Esophagus muscularis mucosa (tissue), 4 donors: Measurements from ENCODE around the gene SH3TC2. TPM values are rescaled to one million over a fixed set of nuclear protein-coding genes. Genes with fewer than 3 reads are reported as not detected.

ENCODE experiments used
- DNase-seq: peaks from one replicate; pipeline ENCODE4 v3.0.0-alpha.2; 2017; ENCODE audit errors: extremely low spot score
- H3K27ac ChIP-seq, 4 donors: fragments of 200-600 bp; sonication (generic); replicated peaks in 1 of 4; 1 replicate in 3 of 4; 2 replicates in 1 of 4; pipeline ENCODE4 v1.5.1; 2016 to 2019; ENCODE audit warnings: mild to moderate bottlenecking in 1 of 4
- H3K27me3 ChIP-seq, 4 donors: fragments of 200-600 bp; sonication (generic); one replicate each; pipeline versions ENCODE4 v1.5.1 to v1.6.0; 2016 to 2019
- H3K36me3 ChIP-seq, 4 donors: fragments of 200-600 bp; sonication (generic); one replicate each; pipeline ENCODE4 v1.5.1; 2016 to 2019
- H3K4me1 ChIP-seq, 4 donors: fragments of 200-600 bp; sonication (generic); one replicate each; pipeline ENCODE4 v1.5.1; 2016 to 2019
- H3K4me3 ChIP-seq, 4 donors: fragments of 200-600 bp; sonication (generic); 1 replicate in 2 of 4; 2 replicates in 2 of 4; pipeline ENCODE4 v1.5.1; 2016 to 2019; ENCODE audit warnings: mild to moderate bottlenecking in 4 of 4, moderate library complexity in 1 of 4
- H3K9me3 ChIP-seq, 4 donors: fragments of 200-600 bp; sonication (generic); 1 replicate in 3 of 4; 2 replicates in 1 of 4; pipeline ENCODE4 v1.5.1; 2016 to 2019
- EP300 ChIP-seq: sonication (generic); formaldehyde crosslinking; IDR thresholded peaks from one replicate; pipeline ENCODE4 v1.6.1; 2017; ENCODE audit warnings: antibody characterized with exemption
- POLR2A ChIP-seq: fragments of 450-650 bp; IDR thresholded peaks from one replicate; pipeline ENCODE4 v1.6.1; 2017; ENCODE audit warnings: antibody characterized with exemption, moderate library complexity, mild to moderate bottlenecking, low read depth
- POLR2AphosphoS5 ChIP-seq, 2 donors: sonication (generic); formaldehyde crosslinking; IDR thresholded peaks; one replicate each; pipeline ENCODE4 v1.6.1; 2017; ENCODE audit warnings: antibody characterized with exemption in 2 of 2
- WGBS: methylation state at CpG from one replicate; pipeline ENCODE4 v1.1.5; 2018; 5-methylcytosine and 5-hydroxymethylcytosine counted together
- intact Hi-C: fragments of 100-400 bp; cut with DNase I; formaldehyde crosslinking; loops from one replicate; pipeline ENCODE4 v1.15.1; 2023
- total RNA-seq, 4 donors: library from RNA; depleted of rRNA; stranded (reverse); fragments of >200 nt; gene quantifications; one replicate each; pipeline versions ENCODE4 v1.1.0 to v1.2.1, GENCODE V29; 2016
- TF ChIP-seq, protein P1 (sequence below), 3 experiments: fragments of 200-600 bp in 2 of 3; fragments of 450-650 bp in 1 of 3; sonication (generic) in 2 of 3; IDR thresholded peaks; one replicate each; pipeline ENCODE4 v1.5.1; 2017 to 2019; ENCODE audit warnings: antibody characterized with exemption in 3 of 3, mild to moderate bottlenecking in 2 of 3, moderate library complexity in 1 of 3

The SH3TC2 gene
- total RNA-seq, 4 donors from 2014 or later: 0.84 to 2.4 (median 1.7) TPM

DNA sequence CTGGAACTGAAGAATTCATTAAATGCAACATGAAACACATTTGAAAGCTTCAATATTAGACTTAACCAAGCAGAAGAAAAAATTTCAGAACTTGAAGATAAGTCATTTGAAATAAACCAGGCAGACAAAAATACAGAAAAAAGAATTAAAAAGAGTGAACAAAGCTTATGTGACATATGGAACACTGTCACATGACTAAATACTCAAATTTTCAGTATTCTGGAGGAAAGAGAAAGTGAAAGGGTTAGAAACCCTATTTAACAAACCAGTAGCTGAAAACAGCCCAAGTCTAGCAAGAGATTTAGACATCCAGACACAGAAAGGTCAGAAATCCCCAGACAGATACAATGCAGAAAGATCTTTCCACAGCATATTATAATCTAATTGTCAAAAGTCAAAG is 37.1 kb upstream of the SH3TC2 start:
- TF ChIP-seq, protein P1, sequence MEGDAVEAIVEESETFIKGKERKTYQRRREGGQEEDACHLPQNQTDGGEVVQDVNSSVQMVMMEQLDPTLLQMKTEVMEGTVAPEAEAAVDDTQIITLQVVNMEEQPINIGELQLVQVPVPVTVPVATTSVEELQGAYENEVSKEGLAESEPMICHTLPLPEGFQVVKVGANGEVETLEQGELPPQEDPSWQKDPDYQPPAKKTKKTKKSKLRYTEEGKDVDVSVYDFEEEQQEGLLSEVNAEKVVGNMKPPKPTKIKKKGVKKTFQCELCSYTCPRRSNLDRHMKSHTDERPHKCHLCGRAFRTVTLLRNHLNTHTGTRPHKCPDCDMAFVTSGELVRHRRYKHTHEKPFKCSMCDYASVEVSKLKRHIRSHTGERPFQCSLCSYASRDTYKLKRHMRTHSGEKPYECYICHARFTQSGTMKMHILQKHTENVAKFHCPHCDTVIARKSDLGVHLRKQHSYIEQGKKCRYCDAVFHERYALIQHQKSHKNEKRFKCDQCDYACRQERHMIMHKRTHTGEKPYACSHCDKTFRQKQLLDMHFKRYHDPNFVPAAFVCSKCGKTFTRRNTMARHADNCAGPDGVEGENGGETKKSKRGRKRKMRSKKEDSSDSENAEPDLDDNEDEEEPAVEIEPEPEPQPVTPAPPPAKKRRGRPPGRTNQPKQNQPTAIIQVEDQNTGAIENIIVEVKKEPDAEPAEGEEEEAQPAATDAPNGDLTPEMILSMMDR (IDR thresholded peaks at IDR 0.05): no peak
- TF ChIP-seq EP300 (no peak), POLR2AphosphoS5 (IDR thresholded peaks at IDR 0.05) (no peak), POLR2A (no peak)
- Histone ChIP-seq H3K4me1 (no peaks in the 10 kb centered on the region), H3K27me3 (no peaks in the 10 kb centered on the region), H3K36me3 (no peaks in the 10 kb centered on the region), H3K4me3 (no peak overlapping the region), H3K9me3 (peaks cover 0 to 39% (median 22%) of the 10 kb centered on the region in 4 donors), H3K27ac (no peak overlapping the region)
- intact Hi-C loops: no loop called here
- DNase-seq: no peak

DNA sequence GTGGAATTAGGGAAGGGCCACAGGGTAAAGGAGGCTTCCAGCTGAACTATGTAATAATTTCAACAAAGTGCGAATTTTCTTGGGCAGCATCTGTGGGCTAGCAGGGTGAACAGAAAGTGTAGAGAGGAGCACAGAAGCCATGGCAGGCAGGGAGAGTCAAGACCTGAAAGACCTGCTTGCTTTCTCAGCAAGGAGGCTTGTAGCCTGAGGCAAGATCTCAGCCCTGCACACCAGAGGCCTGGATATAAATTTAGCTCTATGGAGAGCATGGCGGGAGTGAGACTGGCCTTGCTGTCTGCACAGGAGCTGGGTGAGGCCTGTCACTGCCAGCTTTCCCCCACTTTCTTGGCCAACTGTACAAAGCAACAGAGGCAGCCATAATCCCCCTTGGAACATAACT is 32.1 kb upstream of the SH3TC2 start:
- Histone ChIP-seq H3K27ac (no peak overlapping the region), H3K27me3 (no peaks in the 10 kb centered on the region), H3K4me3 (no peak overlapping the region), H3K4me1 (no peaks in the 10 kb centered on the region), H3K9me3 (peaks cover 0 to 30% (median 14%) of the 10 kb centered on the region in 4 donors), H3K36me3 (no peaks in the 10 kb centered on the region)
- intact Hi-C loops: no loop called here
- TF ChIP-seq POLR2AphosphoS5 (IDR thresholded peaks at IDR 0.05) (no peak), EP300 (no peak), POLR2A (no peak)
- WGBS: 66% methylated on average over 2 of the region's 2 CpGs
- DNase-seq: no peak

DNA sequence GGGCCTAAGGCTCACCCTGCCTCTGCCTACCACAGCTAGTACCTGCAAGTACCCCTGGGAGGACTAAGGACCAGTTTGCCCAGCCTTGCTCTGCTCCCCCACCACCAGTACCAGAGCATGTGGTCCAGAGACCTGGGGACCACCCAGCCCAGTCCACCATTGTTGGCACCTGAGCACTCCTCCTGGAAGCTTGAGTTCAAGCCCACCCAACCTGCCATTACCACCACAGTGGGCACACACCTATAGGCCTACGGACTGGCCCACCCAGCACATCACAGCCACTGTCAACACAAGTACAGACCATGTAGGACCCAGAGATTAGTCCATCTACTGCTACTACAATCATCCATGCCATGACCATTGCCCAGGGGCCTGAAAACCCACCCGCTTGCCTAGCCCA is 30.8 kb upstream of the SH3TC2 start:
- no peaks in the 10 kb centered on the region for H3K27me3 ChIP-seq
- H3K4me3 ChIP-seq: no peak overlapping the region
- H3K36me3 ChIP-seq: no peaks in the 10 kb centered on the region
- intact Hi-C loops: no loop called here
- no peaks in the 10 kb centered on the region for H3K4me1 ChIP-seq
- 50% methylated on average over 2 of the region's 2 CpGs for WGBS
- TF ChIP-seq EP300 (no peak), POLR2AphosphoS5 (IDR thresholded peaks at IDR 0.05) (no peak), POLR2A (no peak)
- TF ChIP-seq, protein P1 (IDR thresholded peaks at IDR 0.05): no peak
- no peak overlapping the region for H3K27ac ChIP-seq
- H3K9me3 ChIP-seq: peaks cover 0 to 23% (median 8%) of the 10 kb centered on the region in 4 donors
- DNase-seq: no peak

DNA sequence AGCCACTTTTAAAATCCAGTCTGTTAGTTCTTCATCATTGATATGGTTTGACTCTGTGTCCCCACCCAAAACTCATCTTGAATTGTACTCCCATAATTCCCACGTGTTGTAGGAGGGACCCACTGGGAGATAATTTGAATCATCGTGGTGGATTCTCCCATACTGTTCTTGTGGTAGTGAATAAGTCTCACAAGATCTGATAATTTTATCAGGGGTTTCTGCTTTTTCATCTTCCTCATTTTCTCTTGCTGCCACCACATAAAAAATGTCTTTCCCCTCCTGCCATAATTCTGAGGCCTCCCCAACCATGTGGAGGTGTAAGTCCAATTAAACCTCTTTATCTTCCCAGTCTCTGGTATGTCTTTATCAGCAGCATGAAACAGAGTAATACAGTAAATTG is 26.9 kb upstream of the SH3TC2 start:
- intact Hi-C loops: no loop called here

DNA sequence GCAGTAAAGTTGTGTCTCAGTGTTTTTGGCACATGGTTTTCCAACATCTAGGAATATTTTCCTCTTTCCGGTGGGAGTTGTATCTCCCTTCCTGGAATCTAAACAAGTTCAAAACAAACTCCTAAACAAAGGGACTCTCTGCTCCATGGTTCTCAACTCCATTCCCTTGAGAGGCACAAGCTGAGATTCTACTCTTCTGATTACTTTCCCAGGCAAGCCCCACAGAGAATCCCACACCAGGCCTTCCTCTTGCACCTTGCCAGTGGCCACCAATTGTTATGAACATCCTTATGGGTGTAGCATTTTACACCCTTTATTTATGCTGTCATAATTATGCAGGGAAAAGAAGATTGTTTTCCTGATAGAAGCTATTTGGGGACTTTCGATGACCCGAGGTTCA is 25.8 kb upstream of the SH3TC2 start:
- Histone ChIP-seq H3K9me3 (no peaks in the 10 kb centered on the region), H3K36me3 (no peaks in the 10 kb centered on the region), H3K4me1 (no peaks in the 10 kb centered on the region), H3K4me3 (no peak overlapping the region), H3K27me3 (no peaks in the 10 kb centered on the region), H3K27ac (no peak overlapping the region)
- TF ChIP-seq, protein P1 (IDR thresholded peaks at IDR 0.05): no peak
- no peak for TF ChIP-seq POLR2AphosphoS5 (IDR thresholded peaks at IDR 0.05)
- TF ChIP-seq EP300: no peak
- TF ChIP-seq POLR2A: no peak
- 81% methylated on average over 3 of the region's 3 CpGs for WGBS
- peak; percentile 39 for DNase-seq
- intact Hi-C loops: no loop called here

More for the DNA sequence above, 26.9 kb upstream of the SH3TC2 start:
- H3K27ac ChIP-seq: no peak overlapping the region
- H3K4me1 ChIP-seq: no peaks in the 10 kb centered on the region
- TF ChIP-seq EP300: no peak
- TF ChIP-seq, protein P1 (IDR thresholded peaks at IDR 0.05): no peak
- no peaks in the 10 kb centered on the region for H3K9me3 ChIP-seq
- DNase-seq: no peak
- H3K36me3 ChIP-seq: no peaks in the 10 kb centered on the region
- no peaks in the 10 kb centered on the region for H3K27me3 ChIP-seq
- WGBS: 32% methylated on average over 2 of the region's 2 CpGs
- H3K4me3 ChIP-seq: no peak overlapping the region
